IPS DF 6.9 (cell line): ENCODE measurements around the gene BNC1.

Experiments used
- DNase-seq: peaks from one replicate; pipeline ENCODE4 v3.0.0-alpha.2; 2013; ENCODE audit warnings: low read depth, low spot score
- H3K27ac ChIP-seq: one replicate; pipeline ENCODE4 v1.5.1; 2013; ENCODE audit warnings: low read length, control low read depth
- H3K27me3 ChIP-seq: 2 replicates; pipeline ENCODE4 v1.6.1; 2013; ENCODE audit warnings: mild to moderate bottlenecking, low read length; ENCODE audit not compliant: control insufficient read depth, insufficient read depth
- H3K36me3 ChIP-seq: 2 replicates; pipeline ENCODE4 v1.6.1; 2013; ENCODE audit warnings: low read length; ENCODE audit not compliant: control insufficient read depth, insufficient read depth
- H3K4me1 ChIP-seq: 2 replicates; pipeline ENCODE4 v1.6.1; 2013; ENCODE audit warnings: low read length; ENCODE audit not compliant: control insufficient read depth, insufficient read depth
- H3K4me3 ChIP-seq: 2 replicates; pipeline ENCODE4 v1.5.1; 2013; ENCODE audit warnings: mild to moderate bottlenecking, low read length
- H3K9me3 ChIP-seq: 2 replicates; pipeline ENCODE4 v1.6.1; 2013; ENCODE audit warnings: low read length, inconsistent platforms; ENCODE audit not compliant: control insufficient read depth, insufficient read depth
- WGBS: extraction: QIAGEN DNeasy Blood & Tissue Kit; methylation state at CpG from one replicate; pipeline ENCODE4 v1.1.7; 2013; ENCODE audit warnings: mixed read lengths, missing lambda C conversion rate; ENCODE audit not compliant: insufficient read length, insufficient coverage; 5-methylcytosine and 5-hydroxymethylcytosine counted together

Gene BNC1

GRCh38 chr15:83318036-83318435, 33.6 kb upstream of the BNC1 start:
- H3K4me3 ChIP-seq: no peak overlapping the region
- no peaks in the 10 kb centered on the region for H3K4me1 ChIP-seq
- no peaks in the 10 kb centered on the region for H3K9me3 ChIP-seq
- H3K27ac ChIP-seq: no peak overlapping the region
- H3K36me3 ChIP-seq: no peaks in the 10 kb centered on the region
- no peak for DNase-seq
- H3K27me3 ChIP-seq: no peaks in the 10 kb centered on the region

GRCh38 chr15:83312071-83312470, 27.6 kb upstream of the BNC1 start:
- H3K9me3 ChIP-seq: no peaks in the 10 kb centered on the region
- WGBS: no CpG with 5 or more reads among the region's 1 CpG

GRCh38 chr15:83310521-83311456, 26.3 kb upstream of the BNC1 start:
- no peak for DNase-seq
- H3K36me3 ChIP-seq: no peaks in the 10 kb centered on the region
- peaks cover 5% of the 10 kb centered on the region; the same call in 1 of the 2 replicates for H3K4me1 ChIP-seq
- no peaks in the 10 kb centered on the region for H3K27me3 ChIP-seq
- WGBS: 100% methylated on average over 1 of the region's 5 CpGs
- peak overlapping the region; percentile 53 for H3K27ac ChIP-seq
- no peaks in the 10 kb centered on the region for H3K9me3 ChIP-seq
- no peak overlapping the region for H3K4me3 ChIP-seq

More at GRCh38 chr15:83312071-83312470, 27.6 kb upstream of the BNC1 start:
- Histone ChIP-seq H3K4me3 (no peak overlapping the region), H3K27me3 (no peaks in the 10 kb centered on the region), H3K36me3 (no peaks in the 10 kb centered on the region), H3K27ac (no peak overlapping the region), H3K4me1 (peaks cover 3% of the 10 kb centered on the region; the same call in 1 of the 2 replicates)
- no peak for DNase-seq

GRCh38 chr15:83308671-83309070, 24.2 kb upstream of the BNC1 start:
- Histone ChIP-seq H3K4me1 (peaks cover 8% of the 10 kb centered on the region), H3K27me3 (no peaks in the 10 kb centered on the region), H3K36me3 (no peaks in the 10 kb centered on the region), H3K4me3 (no peak overlapping the region), H3K9me3 (no peaks in the 10 kb centered on the region), H3K27ac (no peak overlapping the region)
- WGBS: no CpG with 5 or more reads among the region's 5 CpGs
- DNase-seq: no peak

- Histone ChIP-seq H3K4me1 (peaks cover 8% of the 10 kb centered on the region), H3K4me3 (no peak overlapping the region), H3K36me3 (no peaks in the 10 kb centered on the region), H3K27ac (no peak overlapping the region), H3K9me3 (no peaks in the 10 kb centered on the region), H3K27me3 (no peaks in the 10 kb centered on the region)
- WGBS: no CpG with 5 or more reads among the region's 3 CpGs
- no peak for DNase-seq
Measured at GRCh38 chr15:83306561-83306960, 22.1 kb upstream of the BNC1 start.

GRCh38 chr15:83305704-83306291, 21.3 kb upstream of the BNC1 start:
- Histone ChIP-seq H3K9me3 (no peaks in the 10 kb centered on the region; the same call in 1 of the 2 replicates), H3K4me3 (no peak overlapping the region), H3K27ac (no peak overlapping the region), H3K27me3 (no peaks in the 10 kb centered on the region), H3K4me1 (peaks cover 8% of the 10 kb centered on the region), H3K36me3 (no peaks in the 10 kb centered on the region)
- no peak for DNase-seq
- WGBS: no CpG with 5 or more reads among the region's 11 CpGs

- no peaks in the 10 kb centered on the region for H3K27me3 ChIP-seq
- peaks cover 6% of the 10 kb centered on the region for H3K4me1 ChIP-seq
- H3K27ac ChIP-seq: no peak overlapping the region
- H3K4me3 ChIP-seq: no peak overlapping the region
- no peaks in the 10 kb centered on the region; the same call in 1 of the 2 replicates for H3K9me3 ChIP-seq
- no peak for DNase-seq
- WGBS: no CpG with 5 or more reads among the region's 10 CpGs
- no peaks in the 10 kb centered on the region for H3K36me3 ChIP-seq
Measured at GRCh38 chr15:83304861-83305703, 20.6 kb upstream of the BNC1 start.

GRCh38 chr15:83303535-83303934, 19.1 kb upstream of the BNC1 start:
- Histone ChIP-seq H3K4me1 (peaks cover 4% of the 10 kb centered on the region), H3K27me3 (no peaks in the 10 kb centered on the region), H3K4me3 (no peak overlapping the region), H3K27ac (no peak overlapping the region), H3K9me3 (no peaks in the 10 kb centered on the region; the same call in 1 of the 2 replicates), H3K36me3 (no peaks in the 10 kb centered on the region)
- no CpG with 5 or more reads among the region's 3 CpGs for WGBS
- DNase-seq: no peak

- DNase-seq: no peak
- no CpG with 5 or more reads among the region's 1 CpG for WGBS
- no peaks in the 10 kb centered on the region for H3K27me3 ChIP-seq
Measured at GRCh38 chr15:83300826-83301225, 16.4 kb upstream of the BNC1 start.

GRCh38 chr15:83299462-83299861, 15.0 kb upstream of the BNC1 start:
- Histone ChIP-seq H3K27ac (no peak overlapping the region), H3K27me3 (no peaks in the 10 kb centered on the region), H3K9me3 (no peaks in the 10 kb centered on the region; the same call in 1 of the 2 replicates), H3K4me1 (no peaks in the 10 kb centered on the region), H3K4me3 (no peak overlapping the region), H3K36me3 (no peaks in the 10 kb centered on the region)
- no peak for DNase-seq
- WGBS: no CpG with 5 or more reads among the region's 3 CpGs

More at GRCh38 chr15:83300826-83301225, 16.4 kb upstream of the BNC1 start:
- H3K9me3 ChIP-seq: no peaks in the 10 kb centered on the region; the same call in 1 of the 2 replicates
- H3K4me3 ChIP-seq: no peak overlapping the region
- peaks cover 3% of the 10 kb centered on the region for H3K4me1 ChIP-seq
- H3K36me3 ChIP-seq: no peaks in the 10 kb centered on the region
- no peak overlapping the region for H3K27ac ChIP-seq
